22Rv1 (cell line): ENCODE measurements around the gene FGGY.

Experiments
- H3K27ac ChIP-seq: fragments of 450-650 bp; 2 replicates; pipeline ENCODE4 v1.5.1; 2017
- ZFX ChIP-seq: fragments of 450-650 bp; IDR thresholded peaks from 2 replicates; pipeline ENCODE4 v1.6.1; 2017; ENCODE audit warnings: antibody characterized with exemption, borderline replicate concordance
- TF ChIP-seq, protein P1 (sequence below): fragments of 450-650 bp; IDR thresholded peaks from 2 replicates; pipeline ENCODE4 v1.5.1; 2017; ENCODE audit warnings: mild to moderate bottlenecking

Gene FGGY

GRCh38 chr1:59765011-59765730, 468.3 kb downstream of the FGGY start:
- TF ChIP-seq ZFX, result no peak
- TF ChIP-seq, protein P1, sequence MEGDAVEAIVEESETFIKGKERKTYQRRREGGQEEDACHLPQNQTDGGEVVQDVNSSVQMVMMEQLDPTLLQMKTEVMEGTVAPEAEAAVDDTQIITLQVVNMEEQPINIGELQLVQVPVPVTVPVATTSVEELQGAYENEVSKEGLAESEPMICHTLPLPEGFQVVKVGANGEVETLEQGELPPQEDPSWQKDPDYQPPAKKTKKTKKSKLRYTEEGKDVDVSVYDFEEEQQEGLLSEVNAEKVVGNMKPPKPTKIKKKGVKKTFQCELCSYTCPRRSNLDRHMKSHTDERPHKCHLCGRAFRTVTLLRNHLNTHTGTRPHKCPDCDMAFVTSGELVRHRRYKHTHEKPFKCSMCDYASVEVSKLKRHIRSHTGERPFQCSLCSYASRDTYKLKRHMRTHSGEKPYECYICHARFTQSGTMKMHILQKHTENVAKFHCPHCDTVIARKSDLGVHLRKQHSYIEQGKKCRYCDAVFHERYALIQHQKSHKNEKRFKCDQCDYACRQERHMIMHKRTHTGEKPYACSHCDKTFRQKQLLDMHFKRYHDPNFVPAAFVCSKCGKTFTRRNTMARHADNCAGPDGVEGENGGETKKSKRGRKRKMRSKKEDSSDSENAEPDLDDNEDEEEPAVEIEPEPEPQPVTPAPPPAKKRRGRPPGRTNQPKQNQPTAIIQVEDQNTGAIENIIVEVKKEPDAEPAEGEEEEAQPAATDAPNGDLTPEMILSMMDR, result no peak
- H3K27ac ChIP-seq, result no peak overlapping the region

DNA sequence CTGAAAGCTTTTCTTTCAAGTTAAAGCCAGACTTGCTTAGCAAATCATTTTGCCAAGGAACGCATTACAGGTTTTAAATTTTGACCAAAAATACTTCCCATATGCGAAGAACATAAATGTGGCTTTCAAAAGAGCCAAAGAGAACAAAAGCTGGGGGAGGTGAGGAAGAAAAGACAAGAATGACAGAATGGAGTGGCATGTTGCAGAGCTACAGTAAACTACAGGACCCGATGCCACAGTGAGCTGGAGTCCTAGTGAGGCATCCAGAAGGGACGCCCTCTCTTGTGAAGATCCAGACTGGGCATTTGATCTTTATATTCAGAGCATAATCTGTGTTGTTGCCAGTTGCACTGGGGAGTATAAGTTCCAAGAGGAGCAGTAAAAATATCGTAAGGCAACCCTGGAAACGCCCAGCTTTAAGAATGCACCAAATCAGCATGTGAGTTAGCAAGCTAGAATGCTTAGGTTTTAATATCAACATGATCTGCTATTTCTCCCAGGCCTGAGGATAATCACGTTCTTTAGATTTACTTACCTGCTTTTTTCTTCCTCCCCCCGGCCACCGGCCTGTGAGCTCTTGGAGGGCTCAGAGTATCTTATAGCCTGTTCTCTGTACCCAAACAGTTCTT, 469.4 kb downstream of the FGGY start:
- no peak overlapping the region for H3K27ac ChIP-seq
- TF ChIP-seq ZFX, result no peak
- TF ChIP-seq, protein P1, result no peak

DNA sequence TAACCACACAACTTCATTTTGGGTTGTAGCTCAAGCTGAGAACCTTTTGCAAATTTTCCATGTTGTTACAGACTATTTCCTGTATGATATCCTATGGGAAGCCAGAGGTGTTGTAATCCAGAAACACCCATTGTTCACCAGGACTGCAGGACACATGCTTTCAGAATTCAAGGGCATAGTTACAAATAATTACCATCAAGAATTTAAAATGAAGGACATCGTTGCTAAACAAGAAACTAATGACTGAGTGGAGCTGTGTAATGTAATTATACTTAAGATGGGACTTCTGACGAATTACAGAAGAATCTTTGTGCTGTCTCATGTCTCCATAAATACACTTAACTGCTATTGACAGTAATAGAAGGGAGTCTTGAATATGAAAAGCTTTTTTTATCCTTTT, 470.2 kb downstream of the FGGY start:
- TF ChIP-seq ZFX, result no peak
- no peak overlapping the region for H3K27ac ChIP-seq

DNA sequence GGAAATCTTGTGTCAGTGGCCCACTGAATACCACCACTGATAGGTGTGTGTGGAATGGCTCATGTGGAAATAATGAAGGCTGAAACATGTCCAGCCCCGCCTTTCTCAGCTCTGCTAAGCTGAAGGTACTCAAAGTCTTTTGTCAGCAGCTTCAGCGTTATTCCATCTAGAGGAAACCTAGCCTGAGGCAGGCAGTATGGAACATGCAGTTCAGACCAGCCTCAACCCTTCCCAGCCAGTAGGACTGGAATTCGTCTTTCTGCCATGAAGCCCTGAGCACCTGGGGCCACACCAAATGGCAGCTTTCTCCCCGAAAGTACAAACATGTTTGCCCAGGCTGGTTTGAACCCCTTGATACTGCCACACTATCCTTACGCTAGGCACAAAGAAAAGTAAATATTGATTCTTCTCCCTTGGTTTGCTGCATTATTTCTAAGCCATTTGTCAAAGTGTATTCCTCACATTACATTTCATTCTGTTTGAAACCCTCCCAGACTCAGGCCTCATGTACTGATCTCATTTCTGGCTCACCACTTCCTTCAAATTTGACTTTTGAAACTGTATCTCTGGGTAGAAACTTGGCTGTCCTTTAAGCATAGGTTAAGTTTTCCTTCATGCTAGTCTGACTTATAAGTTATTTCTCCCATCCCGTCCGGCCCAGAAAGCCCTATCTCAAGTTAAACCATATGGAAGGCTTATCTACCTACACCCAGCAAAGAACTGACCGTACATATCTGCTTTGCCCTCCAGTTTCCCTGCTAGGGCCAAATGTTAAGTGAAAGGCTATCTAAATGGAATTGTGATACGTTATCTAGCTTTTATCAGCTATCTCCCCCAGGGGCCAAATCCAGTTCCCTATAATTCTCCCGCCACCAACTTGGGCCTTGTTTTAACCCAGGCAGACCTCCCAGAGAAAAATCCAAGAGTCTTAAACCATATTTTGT, 472.2 kb downstream of the FGGY start:
- TF ChIP-seq, protein P1, result no peak
- no peak for TF ChIP-seq ZFX
- H3K27ac ChIP-seq, result no peak overlapping the region

DNA sequence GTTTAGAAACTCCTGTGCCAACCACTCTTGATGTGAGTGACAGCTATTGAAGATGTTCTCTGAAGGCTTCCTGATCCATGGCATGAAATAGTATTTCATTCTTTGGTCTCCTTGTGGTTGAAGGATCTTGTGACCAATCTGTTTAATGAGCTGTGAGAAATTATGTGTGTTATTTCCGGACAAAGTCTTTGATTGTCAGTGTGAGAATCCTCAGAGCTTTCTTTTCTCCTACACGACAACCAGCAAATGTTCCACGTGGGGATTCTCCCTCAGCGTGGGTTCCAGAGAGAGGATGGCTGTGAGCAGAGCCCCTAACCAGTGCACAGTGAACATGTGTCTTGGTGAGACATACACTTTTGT, 472.8 kb downstream of the FGGY start:
- TF ChIP-seq, protein P1, result no peak
- no peak for TF ChIP-seq ZFX
- H3K27ac ChIP-seq, result no peak overlapping the region

- no peak for TF ChIP-seq ZFX
- TF ChIP-seq, protein P1, result no peak
- no peak overlapping the region for H3K27ac ChIP-seq
Measured at GRCh38 chr1:59771361-59771760, 474.5 kb downstream of the FGGY start.

GRCh38 chr1:59775480-59775879, 478.6 kb downstream of the FGGY start:
- H3K27ac ChIP-seq, result no peak overlapping the region
- TF ChIP-seq, protein P1, result no peak
- TF ChIP-seq ZFX, result no peak
